GM23338 (cell line): ENCODE results near the gene CHST15. TPM values are rescaled to one million over a fixed set of nuclear protein-coding genes. Genes with fewer than 3 reads are reported as not detected.
"Not testable (repeated sequence)": the region's sequence is repeated elsewhere in the genome, so short reads cannot be mapped to it uniquely, and the experiment has no call there.

Experiments
- ATAC-seq: fragments of 200-7000 bp; cut with Tn5 transposase; 3 replicates; pipeline ENCODE4 v1.9.1; 2020
- DNase-seq: peaks from one replicate; pipeline ENCODE4 v3.0.0-alpha.2; 2015; ENCODE audit warnings: low spot score
- H2AFZ ChIP-seq: fragments of 200-600 bp; sonication (generic); 2 replicates; pipeline ENCODE4 v1.8.0; 2016; ENCODE audit warnings: antibody characterized with exemption, mild to moderate bottlenecking, moderate library complexity
- H3F3A ChIP-seq: fragments of 200-600 bp; sonication (generic); replicated peaks from 2 replicates; pipeline ENCODE4 v1.8.0; 2017; ENCODE audit warnings: antibody characterized with exemption, mixed run types, low read depth
- H3K27ac ChIP-seq: fragments of 200-600 bp; sonication (generic); 2 replicates; pipeline ENCODE4 v1.6.1; 2016; ENCODE audit warnings: low read depth
- H3K27me3 ChIP-seq: fragments of 200-600 bp; sonication (generic); 2 replicates; pipeline ENCODE4 v1.8.0; 2016; ENCODE audit warnings: mild to moderate bottlenecking, mixed run types, moderate library complexity; ENCODE audit not compliant: insufficient read depth
- H3K36me3 ChIP-seq: fragments of 200-600 bp; sonication (generic); 2 replicates; pipeline ENCODE4 v1.8.0; 2016; ENCODE audit warnings: mild to moderate bottlenecking; ENCODE audit not compliant: insufficient read depth
- H3K4me1 ChIP-seq: fragments of 200-600 bp; sonication (generic); 2 replicates; pipeline ENCODE4 v1.8.0; 2016; ENCODE audit warnings: mild to moderate bottlenecking, moderate library complexity; ENCODE audit not compliant: insufficient read depth
- H3K4me2 ChIP-seq: fragments of 200-600 bp; sonication (generic); 2 replicates; pipeline ENCODE4 v1.7.1; 2017; ENCODE audit warnings: mixed run types
- H3K4me3 ChIP-seq: fragments of 200-600 bp; sonication (generic); 2 replicates; pipeline ENCODE4 v1.6.1; 2016; ENCODE audit warnings: mixed run types
- H3K79me2 ChIP-seq: fragments of 200-600 bp; sonication (generic); replicated peaks from 2 replicates; pipeline ENCODE4 v1.8.0; 2017; ENCODE audit warnings: mild to moderate bottlenecking; ENCODE audit not compliant: insufficient read depth
- H3K9me2 ChIP-seq: fragments of 200-600 bp; sonication (generic); 2 replicates; pipeline ENCODE4 v1.8.0; 2017; ENCODE audit not compliant: insufficient read depth
- H4K20me1 ChIP-seq: fragments of 200-600 bp; sonication (generic); replicated peaks from 2 replicates; pipeline ENCODE4 v1.8.0; 2017; ENCODE audit warnings: mild to moderate bottlenecking; ENCODE audit not compliant: insufficient read depth
- H3K27ac Mint-ChIP-seq: 2 replicates; pipeline ENCODE4 v1.8.0; 2020; ENCODE audit warnings: inconsistent platforms, mild to moderate bottlenecking, moderate library complexity, mixed read lengths
- H3K27me3 Mint-ChIP-seq: 3 replicates; pipeline ENCODE4 v1.8.0; 2022; ENCODE audit warnings: low read depth, mild to moderate bottlenecking, moderate library complexity, mixed read lengths, inconsistent platforms; ENCODE audit not compliant: insufficient read depth, poor library complexity
- H3K36me3 Mint-ChIP-seq: 3 replicates; pipeline ENCODE4 v1.8.0; 2021; ENCODE audit warnings: low read depth, mild to moderate bottlenecking, inconsistent platforms, moderate library complexity, mixed read lengths
- H3K4me1 Mint-ChIP-seq: 3 replicates; pipeline ENCODE4 v1.8.0; 2020; ENCODE audit warnings: mild to moderate bottlenecking, inconsistent platforms, mixed read lengths
- H3K4me3 Mint-ChIP-seq: 3 replicates; pipeline ENCODE4 v1.8.0; 2021; ENCODE audit warnings: moderate library complexity, mild to moderate bottlenecking, inconsistent platforms, mixed read lengths
- H3K9me3 Mint-ChIP-seq: 3 replicates; pipeline ENCODE4 v1.8.0; 2020; ENCODE audit warnings: moderate library complexity, mild to moderate bottlenecking, inconsistent platforms, mixed read lengths
- ETS1 ChIP-seq: IDR thresholded peaks from 2 replicates; pipeline ENCODE4 v1.6.1; 2016; ENCODE audit warnings: antibody characterized with exemption
- EZH2 ChIP-seq: fragments of 200-600 bp; sonication (generic); IDR thresholded peaks from one replicate; pipeline ENCODE4 v1.8.0; 2017; ENCODE audit warnings: antibody characterized with exemption, mild to moderate bottlenecking, low read depth; ENCODE audit not compliant: unreplicated experiment
- EZH2phosphoT487 ChIP-seq: fragments of 200-600 bp; sonication (generic); IDR thresholded peaks from one replicate; pipeline ENCODE4 v1.8.1; 2018; ENCODE audit warnings: antibody characterized with exemption; ENCODE audit not compliant: unreplicated experiment
- JUNB ChIP-seq: IDR thresholded peaks from one replicate; pipeline ENCODE4 v1.6.1; 2016; ENCODE audit warnings: antibody characterized with exemption; ENCODE audit not compliant: unreplicated experiment
- NANOG ChIP-seq: IDR thresholded peaks from 2 replicates; pipeline ENCODE4 v1.6.1; 2016; ENCODE audit warnings: antibody characterized with exemption, borderline replicate concordance
- ZNF114 ChIP-seq: fragments of 250-450 bp; sonication (Bioruptor Pico); IDR thresholded peaks from 2 replicates; pipeline ENCODE4 v1.5.0; 2020; ENCODE audit warnings: mild to moderate bottlenecking, moderate library complexity
- ZNF462 ChIP-seq: fragments of 250-450 bp; sonication (Bioruptor Pico); IDR thresholded peaks from 2 replicates; pipeline ENCODE4 v1.5.0; 2020; ENCODE audit warnings: mild to moderate bottlenecking, moderate library complexity
- polyA plus RNA-seq: library from polyadenylated mRNA; unstranded; fragments of >200 nt; fragmentation: Nextera tagmentation; extraction: Ambion mirVana; gene quantifications from 2 replicates; pipeline ENCODE4 v1.2.1, GENCODE V29; 2016
- total RNA-seq: library from RNA; depleted of rRNA; stranded (reverse); fragments of >200 nt; shearing (Covaris generic); gene quantifications from 2 replicates; pipeline ENCODE4 v1.2.3, GENCODE V29; 2014
- TF ChIP-seq, protein P1 (sequence below), 2 experiments: fragments of 200-600 bp in 1 of 2; sonication (generic) in 1 of 2; conservative IDR thresholded peaks; 2 replicates each; pipeline versions ENCODE4 v1.5.1 to v1.6.1; 2016 to 2017; ENCODE audit warnings: antibody characterized with exemption in 2 of 2, low read depth in 2 of 2, mild to moderate bottlenecking in 2 of 2, moderate library complexity in 1 of 2

The CHST15 gene
- total and polyA plus RNA-seq, 2 experiments from 2014 or later, result 2.6 to 11.2 TPM

- TF ChIP-seq ZNF462 (CRISPR knock-in tag) (no peak), NANOG (no peak), JUNB (no peak), EZH2 (no peak), ETS1 (no peak), EZH2phosphoT487 (no peak), ZNF114 (CRISPR knock-in tag) (no peak)
- TF ChIP-seq, protein P1, sequence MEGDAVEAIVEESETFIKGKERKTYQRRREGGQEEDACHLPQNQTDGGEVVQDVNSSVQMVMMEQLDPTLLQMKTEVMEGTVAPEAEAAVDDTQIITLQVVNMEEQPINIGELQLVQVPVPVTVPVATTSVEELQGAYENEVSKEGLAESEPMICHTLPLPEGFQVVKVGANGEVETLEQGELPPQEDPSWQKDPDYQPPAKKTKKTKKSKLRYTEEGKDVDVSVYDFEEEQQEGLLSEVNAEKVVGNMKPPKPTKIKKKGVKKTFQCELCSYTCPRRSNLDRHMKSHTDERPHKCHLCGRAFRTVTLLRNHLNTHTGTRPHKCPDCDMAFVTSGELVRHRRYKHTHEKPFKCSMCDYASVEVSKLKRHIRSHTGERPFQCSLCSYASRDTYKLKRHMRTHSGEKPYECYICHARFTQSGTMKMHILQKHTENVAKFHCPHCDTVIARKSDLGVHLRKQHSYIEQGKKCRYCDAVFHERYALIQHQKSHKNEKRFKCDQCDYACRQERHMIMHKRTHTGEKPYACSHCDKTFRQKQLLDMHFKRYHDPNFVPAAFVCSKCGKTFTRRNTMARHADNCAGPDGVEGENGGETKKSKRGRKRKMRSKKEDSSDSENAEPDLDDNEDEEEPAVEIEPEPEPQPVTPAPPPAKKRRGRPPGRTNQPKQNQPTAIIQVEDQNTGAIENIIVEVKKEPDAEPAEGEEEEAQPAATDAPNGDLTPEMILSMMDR (conservative IDR thresholded peaks at IDR 0.05; ENCODE audit: low read depth in 2 of 2), result no peak
Measured at GRCh38 chr10:124096494-124096893, 3.1 kb upstream of the CHST15 start (continued).

DNA sequence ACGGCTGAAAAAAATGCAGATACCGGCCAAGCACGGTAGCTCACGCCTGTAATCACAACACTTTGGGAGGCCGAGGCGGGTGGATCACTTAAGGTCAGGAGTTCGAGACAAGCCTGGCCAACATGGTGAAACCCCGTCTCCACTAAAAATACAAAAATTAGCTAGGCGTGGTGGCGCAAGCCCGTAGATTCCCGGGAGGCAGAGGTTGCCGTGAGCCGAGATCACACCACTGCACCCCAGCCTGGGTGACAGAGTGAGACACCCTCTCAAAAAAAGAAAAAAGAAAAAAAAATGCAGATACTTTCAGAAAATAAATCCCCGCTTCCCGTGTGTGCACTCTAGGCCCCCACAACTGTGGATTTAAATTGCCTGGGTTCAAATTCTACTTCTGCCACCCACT is 2.4 kb upstream of the CHST15 start:
- H3K4me3 Mint-ChIP-seq, ATAC-seq, H3K36me3 ChIP-seq, H3K9me2 ChIP-seq, H3K27ac Mint-ChIP-seq, H3K4me2 ChIP-seq, H4K20me1 ChIP-seq, H3K79me2 ChIP-seq, DNase-seq, H3K36me3 Mint-ChIP-seq, H3K4me3 ChIP-seq, H3K27ac ChIP-seq, H2AFZ ChIP-seq: not testable (repeated sequence)
- Mint-ChIP-seq H3K4me1 (peaks cover 19% of the 10 kb centered on the region), H3K27me3 (peaks cover 38% of the 10 kb centered on the region), H3K9me3 (peaks cover 14% of the 10 kb centered on the region; the same call in 2 of the 3 replicates)
- peaks cover 10% of the 10 kb centered on the region; the same call in 1 of the 2 replicates for H3F3A ChIP-seq
- peaks cover 32% of the 10 kb centered on the region for H3K27me3 ChIP-seq
- H3K4me1 ChIP-seq, result peaks cover 12% of the 10 kb centered on the region
